Measurements from ENCODE around the gene EGR1. TPM values are rescaled to one million over a fixed set of nuclear protein-coding genes. Genes with fewer than 3 reads are reported as not detected.

The EGR1 gene
- polyA plus RNA-seq, 1 experiment, result 4.7 TPM

DNA sequence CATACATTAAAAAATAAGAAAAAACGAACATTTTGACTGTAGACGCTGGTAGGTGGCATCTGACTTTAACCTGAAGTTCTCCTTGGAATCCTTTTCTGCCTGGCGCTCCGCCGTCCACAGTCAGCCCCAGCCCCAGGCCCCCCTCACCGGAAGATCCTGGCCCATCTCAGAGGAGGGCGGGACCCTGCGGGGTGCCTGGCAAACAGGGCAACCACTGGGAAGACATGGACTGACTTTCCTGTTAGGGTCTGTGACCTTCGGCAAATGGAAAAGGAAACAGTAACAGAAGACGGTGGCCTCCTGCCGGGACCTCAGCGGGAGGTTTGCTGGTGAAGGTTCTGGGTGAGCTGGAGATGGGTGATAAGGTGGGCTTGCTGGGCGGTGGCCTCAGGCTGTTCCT, 11.7 kb upstream of the EGR1 start:
- TF ChIP-seq, protein P1, sequence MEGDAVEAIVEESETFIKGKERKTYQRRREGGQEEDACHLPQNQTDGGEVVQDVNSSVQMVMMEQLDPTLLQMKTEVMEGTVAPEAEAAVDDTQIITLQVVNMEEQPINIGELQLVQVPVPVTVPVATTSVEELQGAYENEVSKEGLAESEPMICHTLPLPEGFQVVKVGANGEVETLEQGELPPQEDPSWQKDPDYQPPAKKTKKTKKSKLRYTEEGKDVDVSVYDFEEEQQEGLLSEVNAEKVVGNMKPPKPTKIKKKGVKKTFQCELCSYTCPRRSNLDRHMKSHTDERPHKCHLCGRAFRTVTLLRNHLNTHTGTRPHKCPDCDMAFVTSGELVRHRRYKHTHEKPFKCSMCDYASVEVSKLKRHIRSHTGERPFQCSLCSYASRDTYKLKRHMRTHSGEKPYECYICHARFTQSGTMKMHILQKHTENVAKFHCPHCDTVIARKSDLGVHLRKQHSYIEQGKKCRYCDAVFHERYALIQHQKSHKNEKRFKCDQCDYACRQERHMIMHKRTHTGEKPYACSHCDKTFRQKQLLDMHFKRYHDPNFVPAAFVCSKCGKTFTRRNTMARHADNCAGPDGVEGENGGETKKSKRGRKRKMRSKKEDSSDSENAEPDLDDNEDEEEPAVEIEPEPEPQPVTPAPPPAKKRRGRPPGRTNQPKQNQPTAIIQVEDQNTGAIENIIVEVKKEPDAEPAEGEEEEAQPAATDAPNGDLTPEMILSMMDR (IDR thresholded peaks at IDR 0.05; ENCODE audit: insufficient read depth, low read depth, low read length), result no peak
- POLR2A ChIA-PET, result no interaction called here

DNA sequence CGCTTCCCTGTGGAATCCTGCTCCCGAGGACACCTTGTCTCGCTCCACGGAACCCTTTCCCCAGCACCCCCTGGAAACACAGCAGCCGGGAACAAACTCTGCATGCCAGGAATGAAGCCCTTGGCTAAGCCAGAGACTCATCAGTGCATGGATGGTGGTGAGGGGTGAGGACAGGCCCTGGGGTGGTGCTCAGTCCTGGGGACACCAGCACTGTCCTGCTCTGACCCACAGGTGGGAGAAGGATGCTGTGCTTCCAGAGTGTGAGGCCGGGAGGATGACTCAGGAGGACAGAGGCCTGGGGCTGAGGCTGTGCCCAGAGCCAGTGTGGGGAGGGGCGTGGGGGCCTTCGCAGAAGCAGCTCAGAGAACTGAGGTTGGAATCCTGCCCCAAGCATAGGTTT, 11.2 kb upstream of the EGR1 start:
- H3K36me3 ChIP-seq (ENCODE audit: control insufficient read depth, insufficient read depth, low read length), result no peaks in the 10 kb centered on the region
- DNase-seq (ENCODE audit: low read depth), result no peak
- no peak overlapping the region for H3K4me3 ChIP-seq (ENCODE audit: low read depth, low read length)
- H3K27me3 ChIP-seq (ENCODE audit: control insufficient read depth, insufficient read depth, low read length), result no peaks in the 10 kb centered on the region
- TF ChIP-seq, protein P1 (IDR thresholded peaks at IDR 0.05; ENCODE audit: insufficient read depth, low read depth, low read length), result no peak
- POLR2A ChIA-PET, result no interaction called here
- CTCF ChIA-PET, result interaction anchor here (1.3 to 11.0 kb wide), 4 partner anchors 10 to 50 kb away, joined by 3 to 123 read pairs (median 26); no protein-coding TSS in a partner anchor

More for the DNA sequence above, 11.7 kb upstream of the EGR1 start:
- H3K27me3 ChIP-seq (ENCODE audit: control insufficient read depth, insufficient read depth, low read length), result no peaks in the 10 kb centered on the region
- DNase-seq (ENCODE audit: low read depth), result no peak
- H3K4me3 ChIP-seq (ENCODE audit: low read depth, low read length), result no peak overlapping the region
- CTCF ChIA-PET, result interaction anchor here (7.9 to 11.0 kb wide), 2 partner anchors 9 to 50 kb away, joined by 101 to 123 read pairs; partner anchors contain the start of gene EGR1
- H3K36me3 ChIP-seq (ENCODE audit: control insufficient read depth, insufficient read depth, low read length), result no peaks in the 10 kb centered on the region

DNA sequence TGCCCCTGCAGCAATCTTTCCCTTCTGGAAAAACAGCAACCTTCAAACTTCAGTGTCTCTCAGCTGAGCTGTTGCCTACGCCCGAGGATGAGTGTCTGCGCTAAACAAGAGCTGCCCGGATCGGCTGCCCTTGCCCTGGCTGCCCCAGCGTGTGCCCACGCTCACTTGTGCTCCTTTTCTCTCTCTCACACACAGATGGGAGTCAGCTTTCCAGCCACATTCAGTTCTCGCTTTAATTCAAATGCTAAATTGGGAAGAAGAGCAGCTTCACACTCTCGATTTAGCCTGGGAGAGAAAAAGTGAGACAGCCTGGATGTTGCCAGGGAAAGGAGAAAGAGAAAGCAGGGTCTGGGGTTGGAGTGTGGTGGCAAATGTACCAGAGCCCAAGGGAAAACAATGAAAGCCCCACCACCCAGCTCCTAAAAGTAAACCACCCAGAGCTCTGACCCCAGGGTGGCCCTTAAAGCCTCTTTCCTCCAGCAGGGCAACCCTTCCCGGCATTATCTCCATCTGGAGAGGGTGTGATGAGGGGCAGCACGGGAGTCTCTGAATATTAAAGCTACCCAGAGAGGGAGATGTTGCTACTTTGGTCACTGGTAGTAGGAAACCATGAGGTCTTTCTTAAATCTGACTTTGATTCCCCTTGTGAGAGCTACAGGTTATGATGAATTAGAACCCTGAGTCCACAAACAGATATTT, 9.9 kb upstream of the EGR1 start:
- TF ChIP-seq, protein P1 (IDR thresholded peaks at IDR 0.05; ENCODE audit: insufficient read depth, low read depth, low read length), result no peak
- Histone ChIP-seq H3K4me3 (ENCODE audit: low read depth, low read length) (no peak overlapping the region), H3K36me3 (ENCODE audit: control insufficient read depth, insufficient read depth, low read length) (no peaks in the 10 kb centered on the region), H3K27me3 (ENCODE audit: control insufficient read depth, insufficient read depth, low read length) (no peaks in the 10 kb centered on the region)
- no peak for DNase-seq (ENCODE audit: low read depth)
- ChIA-PET CTCF (interaction anchor here (0.6 to 4.4 kb wide), 6 partner anchors 8 to 97 kb away, joined by 3 to 45 read pairs (median 4); partner anchors contain the start of gene EGR1), POLR2A (no interaction called here)

DNA sequence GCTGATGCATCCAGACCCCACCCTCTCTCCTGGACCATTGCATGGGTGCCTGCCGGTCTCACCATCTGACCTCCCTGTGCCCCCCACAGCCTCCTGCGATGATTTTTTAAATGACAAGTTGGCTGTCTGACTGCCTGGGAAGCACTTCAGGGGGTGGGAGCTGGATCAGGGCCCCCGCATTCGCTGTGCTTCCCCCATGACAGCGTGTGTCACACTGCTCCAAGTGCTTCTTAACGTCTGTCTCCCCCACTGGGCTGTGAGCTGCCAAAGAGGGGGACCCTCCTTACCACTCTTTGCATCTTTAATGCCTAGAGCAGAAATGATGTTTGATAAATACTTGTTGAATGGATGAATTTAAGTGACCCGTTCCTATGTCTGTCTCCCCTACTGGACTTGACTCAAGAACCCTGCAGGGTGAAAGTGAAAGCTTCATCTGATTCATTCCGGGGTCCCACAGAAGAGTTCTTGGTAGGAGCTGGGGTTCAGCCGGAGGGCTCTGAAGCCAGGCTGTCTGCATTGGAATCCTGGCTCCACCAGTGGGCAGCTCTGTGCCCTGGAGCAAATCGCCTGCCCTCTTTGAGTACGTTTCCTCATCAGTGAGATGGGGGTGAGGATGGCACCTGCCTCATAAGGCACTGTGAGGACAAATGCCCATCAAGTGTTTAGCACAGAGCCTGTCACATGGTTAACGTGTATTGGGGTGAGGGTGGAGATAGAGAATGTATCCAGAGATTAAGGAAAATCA, 7.6 kb upstream of the EGR1 start:
- TF ChIP-seq, protein P1 (IDR thresholded peaks at IDR 0.05; ENCODE audit: insufficient read depth, low read depth, low read length), result peak; percentile 15; the same call in 1 of the 2 replicates
- no peak overlapping the region for H3K4me3 ChIP-seq (ENCODE audit: low read depth, low read length)
- no peaks in the 10 kb centered on the region for H3K36me3 ChIP-seq (ENCODE audit: control insufficient read depth, insufficient read depth, low read length)
- ChIA-PET POLR2A (no interaction called here), CTCF (interaction anchor here (4.4 to 11.1 kb wide), 2 partner anchors 8 to 46 kb away, joined by 45 to 101 read pairs; no protein-coding TSS in a partner anchor)
- no peaks in the 10 kb centered on the region for H3K27me3 ChIP-seq (ENCODE audit: control insufficient read depth, insufficient read depth, low read length)
- DNase-seq (ENCODE audit: low read depth), result no peak

DNA sequence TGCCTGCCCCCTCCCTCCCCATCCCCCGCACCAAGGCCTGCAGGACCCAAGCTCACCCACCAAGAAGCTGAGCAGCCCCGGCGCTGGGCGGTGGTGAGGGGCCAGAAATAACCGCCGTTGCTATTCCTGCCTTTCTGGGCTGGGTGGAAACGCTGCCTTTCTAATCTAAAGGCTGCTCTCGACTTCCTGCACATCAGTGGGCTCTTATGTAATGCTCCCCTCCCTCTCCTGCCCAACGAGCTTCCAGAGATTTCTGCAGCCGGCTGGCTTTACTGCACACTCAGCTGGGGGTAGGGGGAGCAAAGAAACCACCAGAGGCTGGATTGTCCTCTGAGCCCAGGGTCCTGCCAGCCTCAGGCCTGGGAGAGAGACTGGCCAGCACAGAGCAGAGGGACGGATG, 6.9 kb upstream of the EGR1 start:
- H3K4me3 ChIP-seq (ENCODE audit: low read depth, low read length), result no peak overlapping the region
- H3K27me3 ChIP-seq (ENCODE audit: control insufficient read depth, insufficient read depth, low read length), result no peaks in the 10 kb centered on the region
- ChIA-PET CTCF (interaction anchor here (1.8 to 11.1 kb wide), 3 partner anchors 8 to 85 kb away, joined by 7 to 101 read pairs (median 45); partner anchors contain the start of gene ETF1), POLR2A (no interaction called here)
- TF ChIP-seq, protein P1 (IDR thresholded peaks at IDR 0.05; ENCODE audit: insufficient read depth, low read depth, low read length), result no peak
- no peak for DNase-seq (ENCODE audit: low read depth)
- no peaks in the 10 kb centered on the region for H3K36me3 ChIP-seq (ENCODE audit: control insufficient read depth, insufficient read depth, low read length)

All from BJ (cell line).